ENCODE data around the gene MYLK3.

Gene MYLK3

DNA sequence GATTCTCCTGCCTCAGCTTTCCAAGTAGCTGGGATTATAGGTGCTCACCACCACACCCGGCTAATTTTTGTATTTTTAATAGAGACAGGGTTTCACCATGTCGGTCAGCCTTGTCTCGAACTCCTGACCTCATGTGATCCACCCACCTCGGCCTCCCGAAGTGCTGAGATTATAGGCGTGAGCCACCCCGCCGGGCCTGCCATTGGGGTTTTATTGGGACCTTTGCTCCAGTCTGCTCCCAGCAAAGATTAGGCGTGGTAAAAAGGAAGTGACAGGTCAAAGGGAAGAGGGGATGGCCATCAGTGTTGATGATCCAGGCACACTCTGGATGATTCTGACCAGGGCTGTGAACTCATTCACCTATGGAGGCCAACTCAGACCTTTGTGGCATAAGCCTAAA lies 20.5 kb downstream of the MYLK3 start:
- peaks cover 57% of the 10 kb centered on the region for H3K27me3 Mint-ChIP-seq (ENCODE audit: low read depth, poor library complexity)
- H3K9me3 Mint-ChIP-seq = peaks cover 22% of the 10 kb centered on the region
- no peak for DNase-seq
- no peak for TF ChIP-seq CTCF (IDR thresholded peaks at IDR 0.05)
- no peak overlapping the region for H3K4me3 Mint-ChIP-seq
- H3K27ac Mint-ChIP-seq = no peak overlapping the region
- no peaks in the 10 kb centered on the region for H3K4me1 Mint-ChIP-seq
- no peaks in the 10 kb centered on the region for H3K36me3 Mint-ChIP-seq (ENCODE audit: low read depth)

GRCh38 chr16:46727184-46727583 lies 21.0 kb downstream of the MYLK3 start:
- TF ChIP-seq CTCF (IDR thresholded peaks at IDR 0.05) = no peak
- Mint-ChIP-seq H3K4me3 (no peak overlapping the region), H3K27me3 (ENCODE audit: low read depth, poor library complexity) (peaks cover 52% of the 10 kb centered on the region), H3K36me3 (ENCODE audit: low read depth) (no peaks in the 10 kb centered on the region), H3K9me3 (peaks cover 22% of the 10 kb centered on the region), H3K4me1 (no peaks in the 10 kb centered on the region), H3K27ac (no peak overlapping the region)
- no peak for DNase-seq

DNA sequence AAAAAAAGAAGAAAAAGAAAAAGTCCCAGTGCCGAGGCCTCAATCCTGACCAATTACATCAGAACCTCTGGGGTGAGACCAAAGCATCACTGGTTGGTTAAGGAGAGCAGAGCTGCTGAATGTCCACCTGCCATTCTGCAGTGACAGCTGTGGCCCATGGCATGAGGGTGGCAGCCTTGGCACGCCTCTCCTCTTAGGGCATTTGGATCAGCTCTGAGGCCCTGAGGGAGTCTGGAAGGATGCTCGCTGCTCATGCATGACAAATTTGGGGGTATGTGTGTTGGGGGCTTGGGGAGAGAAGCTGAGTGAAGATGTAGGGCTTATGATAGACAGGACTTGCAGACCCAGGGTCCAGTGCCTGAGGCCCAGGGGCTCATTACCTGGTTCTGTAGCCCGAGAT lies 26.3 kb downstream of the MYLK3 start:
- H3K4me3 Mint-ChIP-seq = no peak overlapping the region
- peaks cover 22% of the 10 kb centered on the region for H3K9me3 Mint-ChIP-seq
- no peak for DNase-seq
- no peak for TF ChIP-seq CTCF (IDR thresholded peaks at IDR 0.05)
- H3K27me3 Mint-ChIP-seq (ENCODE audit: low read depth, poor library complexity) = peaks cover 22% of the 10 kb centered on the region
- H3K27ac Mint-ChIP-seq = no peak overlapping the region
- no peaks in the 10 kb centered on the region for H3K4me1 Mint-ChIP-seq
- H3K36me3 Mint-ChIP-seq (ENCODE audit: low read depth) = no peaks in the 10 kb centered on the region

DNA sequence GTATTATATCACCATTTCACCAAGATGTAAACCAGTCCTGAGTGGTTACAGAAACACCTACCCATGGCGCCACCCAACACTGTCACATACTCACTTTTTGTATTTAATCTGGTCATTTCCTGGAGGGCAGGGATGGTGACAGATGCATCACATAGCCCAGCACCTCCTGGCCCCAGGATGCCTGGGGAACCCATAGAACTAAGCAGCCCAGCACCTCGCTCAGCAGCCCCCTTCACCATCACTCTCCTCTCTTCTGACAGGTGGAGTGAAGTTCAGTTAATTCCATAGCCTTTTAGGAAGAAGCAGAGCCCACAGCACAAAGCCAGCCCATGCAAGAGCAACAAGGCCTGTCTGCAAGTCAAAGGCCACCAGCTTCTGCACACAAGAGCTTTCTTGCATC lies 27.5 kb downstream of the MYLK3 start:
- Mint-ChIP-seq H3K36me3 (ENCODE audit: low read depth) (no peaks in the 10 kb centered on the region), H3K27ac (no peak overlapping the region), H3K4me3 (no peak overlapping the region), H3K9me3 (peaks cover 14% of the 10 kb centered on the region), H3K27me3 (ENCODE audit: low read depth, poor library complexity) (peaks cover 25% of the 10 kb centered on the region), H3K4me1 (no peaks in the 10 kb centered on the region)
- no peak for TF ChIP-seq CTCF (IDR thresholded peaks at IDR 0.05)
- no peak for DNase-seq

DNA sequence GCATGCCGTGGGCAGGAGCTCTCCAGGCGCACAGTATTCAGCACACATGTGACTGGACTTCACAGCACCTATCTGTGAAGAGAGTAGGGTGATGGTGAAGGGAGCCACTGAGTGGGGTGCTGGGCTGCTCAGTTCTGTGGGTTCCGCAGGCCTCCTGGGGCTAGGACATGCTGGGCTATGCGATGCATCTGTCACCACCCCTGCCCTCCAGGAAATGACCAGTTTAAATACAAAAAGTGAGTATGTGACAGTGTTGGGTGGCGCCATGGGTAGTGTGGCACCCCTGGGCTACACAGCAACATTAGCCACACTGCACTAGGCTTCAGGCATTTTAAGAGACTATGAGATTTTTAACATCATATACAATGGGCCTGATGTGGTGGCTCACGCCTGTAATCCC lies 28.6 kb downstream of the MYLK3 start:
- TF ChIP-seq CTCF (IDR thresholded peaks at IDR 0.05) = no peak
- peaks cover 28% of the 10 kb centered on the region for H3K27me3 Mint-ChIP-seq (ENCODE audit: low read depth, poor library complexity)
- DNase-seq = no peak
- no peaks in the 10 kb centered on the region for H3K4me1 Mint-ChIP-seq
- H3K36me3 Mint-ChIP-seq (ENCODE audit: low read depth) = no peaks in the 10 kb centered on the region
- peaks cover 7% of the 10 kb centered on the region for H3K9me3 Mint-ChIP-seq
- H3K4me3 Mint-ChIP-seq = no peak overlapping the region
- H3K27ac Mint-ChIP-seq = no peak overlapping the region

GRCh38 chr16:46718214-46718613 lies 29.9 kb downstream of the MYLK3 start:
- no peaks in the 10 kb centered on the region for H3K9me3 Mint-ChIP-seq
- H3K27ac Mint-ChIP-seq = no peak overlapping the region
- no peaks in the 10 kb centered on the region for H3K4me1 Mint-ChIP-seq
- no peak overlapping the region for H3K4me3 Mint-ChIP-seq
- DNase-seq = no peak
- TF ChIP-seq CTCF (IDR thresholded peaks at IDR 0.05) = no peak
- H3K36me3 Mint-ChIP-seq (ENCODE audit: low read depth) = no peaks in the 10 kb centered on the region
- peaks cover 30% of the 10 kb centered on the region for H3K27me3 Mint-ChIP-seq (ENCODE audit: low read depth, poor library complexity)

All from nephron progenitor cell (in vitro differentiated cells).